ENCODE measurements around the gene DCAF11. TPM values are rescaled to one million over a fixed set of nuclear protein-coding genes. Genes with fewer than 3 reads are reported as not detected.

The DCAF11 gene
- total RNA-seq, 1 experiment from 2014 or later = 45.5 TPM

DNA sequence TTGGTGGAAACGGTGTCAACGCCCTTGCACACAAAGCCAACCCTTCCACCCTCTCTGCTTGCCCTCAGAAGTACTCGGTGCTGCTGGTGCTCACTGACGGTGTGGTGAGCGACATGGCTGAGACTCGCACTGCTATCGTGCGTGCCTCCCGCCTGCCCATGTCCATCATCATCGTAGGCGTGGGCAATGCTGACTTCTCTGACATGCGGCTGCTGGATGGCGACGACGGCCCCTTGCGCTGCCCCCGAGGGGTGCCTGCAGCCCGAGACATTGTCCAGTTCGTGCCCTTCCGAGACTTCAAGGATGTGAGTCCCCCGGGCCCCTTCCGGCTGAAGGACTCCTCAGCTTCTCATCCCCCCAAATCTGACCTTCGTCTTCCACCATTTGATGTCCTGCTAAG lies 37.5 kb upstream of the DCAF11 start:
- H3K27me3 ChIP-seq (replicated peaks; ENCODE audit: insufficient read depth, low read depth, low read length, poor library complexity) = peaks cover 16% of the 10 kb centered on the region
- no peak overlapping the region for H3K4me3 ChIP-seq (ENCODE audit: low read depth, low read length, poor library complexity, severe bottlenecking)
- no peak for DNase-seq (ENCODE audit: low spot score)
- H3K9me3 ChIP-seq (ENCODE audit: low read depth, low read length, poor library complexity, severe bottlenecking) = no peaks in the 10 kb centered on the region
- peaks cover 6% of the 10 kb centered on the region for H3K4me1 ChIP-seq (ENCODE audit: insufficient read depth, low read length, poor library complexity, severe bottlenecking)
- POLR2A ChIA-PET (ENCODE audit: low non-redundant PET) = no interaction called here
- intact Hi-C loops (cut with micrococcal nuclease; ENCODE audit: unreplicated experiment) = no loop called here
- no TSS peak for BruUV-seq (replicated peaks)
- no peak overlapping the region for H3K27ac ChIP-seq (ENCODE audit: low read depth, low read length, poor library complexity, severe bottlenecking)
- TF ChIP-seq CTCF (conservative IDR thresholded peaks at IDR 0.05; ENCODE audit: low read depth, low read length) = no peak
- TF ChIP-seq EZH2 (IDR thresholded peaks at IDR 0.05; ENCODE audit: borderline replicate concordance, low read depth, low read length, poor library complexity, severe bottlenecking) = no peak
- H3K36me3 ChIP-seq (ENCODE audit: insufficient read depth, low read length, poor library complexity, severe bottlenecking) = no peaks in the 10 kb centered on the region
- CTCF ChIA-PET = no interaction called here

DNA sequence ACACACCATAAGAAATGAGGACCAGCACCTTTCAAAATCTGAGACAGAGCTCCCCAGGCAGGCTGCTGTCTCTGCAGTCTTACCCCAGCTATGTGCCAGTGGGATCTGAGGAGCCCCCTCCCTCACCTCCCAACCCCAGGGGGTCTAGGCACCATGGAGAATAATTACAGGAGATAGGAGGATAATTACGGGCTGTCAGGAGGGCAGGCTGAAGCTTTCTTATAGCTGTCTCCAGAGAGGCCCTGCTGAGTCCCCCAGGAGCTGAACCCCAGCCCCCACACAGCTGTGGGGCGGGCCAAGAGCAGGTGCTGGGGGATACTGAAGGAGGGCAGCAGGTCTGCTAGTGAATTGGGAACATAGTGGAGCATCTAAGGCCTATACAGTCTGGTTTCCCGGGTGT lies 36.4 kb upstream of the DCAF11 start:
- H3K27me3 ChIP-seq (replicated peaks; ENCODE audit: insufficient read depth, low read depth, low read length, poor library complexity) = peaks cover 13% of the 10 kb centered on the region
- BruUV-seq (replicated peaks) = no TSS peak
- H3K27ac ChIP-seq (ENCODE audit: low read depth, low read length, poor library complexity, severe bottlenecking) = no peak overlapping the region
- no peak for TF ChIP-seq EZH2 (IDR thresholded peaks at IDR 0.05; ENCODE audit: borderline replicate concordance, low read depth, low read length, poor library complexity, severe bottlenecking)
- no peak for TF ChIP-seq CTCF (conservative IDR thresholded peaks at IDR 0.05; ENCODE audit: low read depth, low read length)
- intact Hi-C loops (cut with micrococcal nuclease; ENCODE audit: unreplicated experiment) = no loop called here
- peaks cover 6% of the 10 kb centered on the region for H3K4me1 ChIP-seq (ENCODE audit: insufficient read depth, low read length, poor library complexity, severe bottlenecking)
- H3K4me3 ChIP-seq (ENCODE audit: low read depth, low read length, poor library complexity, severe bottlenecking) = no peak overlapping the region
- CTCF ChIA-PET = no interaction called here
- H3K9me3 ChIP-seq (ENCODE audit: low read depth, low read length, poor library complexity, severe bottlenecking) = no peaks in the 10 kb centered on the region
- H3K36me3 ChIP-seq (ENCODE audit: insufficient read depth, low read length, poor library complexity, severe bottlenecking) = no peaks in the 10 kb centered on the region
- DNase-seq (ENCODE audit: low spot score) = no peak
- POLR2A ChIA-PET (ENCODE audit: low non-redundant PET) = interaction anchor here (0.5 kb wide), 1 partner anchor 24 kb away, joined by 3 read pairs; no protein-coding TSS in a partner anchor

- peaks cover 13% of the 10 kb centered on the region for H3K27me3 ChIP-seq (replicated peaks; ENCODE audit: insufficient read depth, low read depth, low read length, poor library complexity)
- H3K27ac ChIP-seq (ENCODE audit: low read depth, low read length, poor library complexity, severe bottlenecking) = no peak overlapping the region
- no TSS peak for BruUV-seq (replicated peaks)
- TF ChIP-seq CTCF (conservative IDR thresholded peaks at IDR 0.05; ENCODE audit: low read depth, low read length) (no peak), EZH2 (IDR thresholded peaks at IDR 0.05; ENCODE audit: borderline replicate concordance, low read depth, low read length, poor library complexity, severe bottlenecking) (no peak)
- no peaks in the 10 kb centered on the region for H3K36me3 ChIP-seq (ENCODE audit: insufficient read depth, low read length, poor library complexity, severe bottlenecking)
- DNase-seq (ENCODE audit: low spot score) = no peak
- ChIA-PET POLR2A (ENCODE audit: low non-redundant PET) (interaction anchor here (0.6 kb wide), 1 partner anchor 91 kb away, joined by 4 read pairs; no protein-coding TSS in a partner anchor), CTCF (interaction anchor here (0.6 to 1.3 kb wide), 3 partner anchors 11 to 21 kb away, joined by 3 to 4 read pairs (median 3); no protein-coding TSS in a partner anchor)
- H3K9me3 ChIP-seq (ENCODE audit: low read depth, low read length, poor library complexity, severe bottlenecking) = no peaks in the 10 kb centered on the region
- H3K4me3 ChIP-seq (ENCODE audit: low read depth, low read length, poor library complexity, severe bottlenecking) = no peak overlapping the region
- H3K4me1 ChIP-seq (ENCODE audit: insufficient read depth, low read length, poor library complexity, severe bottlenecking) = peaks cover 6% of the 10 kb centered on the region
- intact Hi-C loops (cut with micrococcal nuclease; ENCODE audit: unreplicated experiment) = no loop called here
These were observed 35.0 kb upstream of the DCAF11 start for GRCh38 chr14:24079491-24080141.
